Heart right ventricle (tissue), 16 donors: ENCODE measurements around the gene MIA2. TPM values are rescaled to one million over a fixed set of nuclear protein-coding genes. Genes with fewer than 3 reads are reported as not detected.
"Not testable (repeated sequence)": the region's sequence is repeated elsewhere in the genome, so short reads cannot be mapped to it uniquely, and the experiment has no call there.

ENCODE experiments used
- ATAC-seq, 8 donors: fragments of 200-7000 bp; cut with Tn5 transposase; one replicate each; pipeline ENCODE4 v1.9.1; 2020; ENCODE audit warnings: mild to moderate bottlenecking in 8 of 8, moderate library complexity in 8 of 8, moderate number of reproducible peaks in 1 of 8
- DNase-seq, 2 donors: peaks; one replicate each; pipeline ENCODE4 v3.0.0-alpha.2; 2020
- H3K27ac ChIP-seq, 10 donors: fragments of 200-600 bp; sonication (generic) in 2 of 10; one replicate each; pipeline versions ENCODE4 v1.5.0 to v1.8.0; 2020 to 2022; ENCODE audit warnings: mild to moderate bottlenecking in 3 of 10
- H3K27me3 ChIP-seq, 7 donors: fragments of 200-600 bp; one replicate each; pipeline ENCODE4 v1.8.0; 2021 to 2022; ENCODE audit warnings: mild to moderate bottlenecking in 2 of 7
- H3K36me3 ChIP-seq, 9 donors: fragments of 200-600 bp; sonication (generic) in 1 of 9; one replicate each; pipeline versions ENCODE4 v1.5.0 to v1.8.0; 2020 to 2022; ENCODE audit warnings: mild to moderate bottlenecking in 2 of 9
- H3K4me1 ChIP-seq, 9 donors: fragments of 200-600 bp; sonication (generic) in 1 of 9; one replicate each; pipeline versions ENCODE4 v1.5.0 to v1.8.0; 2020 to 2022; ENCODE audit warnings: mild to moderate bottlenecking in 4 of 9
- H3K4me3 ChIP-seq, 10 donors: fragments of 200-600 bp; sonication (generic) in 2 of 10; one replicate each; pipeline versions ENCODE4 v1.5.0 to v1.8.0; 2020 to 2022; ENCODE audit warnings: mild to moderate bottlenecking in 7 of 10, moderate library complexity in 2 of 10
- H3K9me3 ChIP-seq, 11 donors: fragments of 200-600 bp in 10 of 11; sonication (generic) in 2 of 11; one replicate each; pipeline versions ENCODE4 v1.5.0 to v1.8.0; 2013 to 2022; ENCODE audit warnings: mild to moderate bottlenecking in 2 of 11, control low read depth in 1 of 11, moderate library complexity in 1 of 11
- WGBS, 2 donors: extraction: QIAGEN DNeasy Blood & Tissue Kit; methylation state at CpG; one replicate each; pipeline ENCODE4 v1.1.7; 2013; ENCODE audit warnings: inconsistent platforms in 1 of 2; 5-methylcytosine and 5-hydroxymethylcytosine counted together
- intact Hi-C, 10 donors: fragments of 100-400 bp; cut with DNase I; formaldehyde crosslinking; loops; one replicate each; pipeline versions ENCODE4 v1.11.1 to v1.14.2; 2022
- polyA plus RNA-seq, 2 donors: library from polyadenylated mRNA; stranded (reverse); fragments of 200-250 nt; gene quantifications; one replicate each; pipeline ENCODE4 v1.2.3, GENCODE V29; 2013
- total RNA-seq, 10 donors: library from RNA; stranded (reverse); fragmentation: NEBNext Ultra II Directional in 3 of 10; extraction: Animal tissue kit (Norgen Biotek cat#: 25700) in 3 of 10; gene quantifications; one replicate each; pipeline versions ENCODE4 v1.2.1 to v1.2.4, GENCODE V29; 2021 to 2023
- TF ChIP-seq, protein P1 (sequence below), 9 donors: fragments of 200-600 bp; sonication (generic) in 2 of 9; IDR thresholded peaks; one replicate each; pipeline versions ENCODE4 v1.5.0 to v1.8.0; 2021 to 2022; ENCODE audit warnings: antibody characterized with exemption in 9 of 9, mild to moderate bottlenecking in 5 of 9, moderate library complexity in 1 of 9
- donor health status: Arrhythmogenic right ventricular cardiomyopathy.
- donor health status: ischemic (EF 13 %, LVEDD 7.1; RV severe dilation, severe dysfunction).
- donor health status: healthy with polysubstance abuse.
- donor health status: DM: no; HTN: yes; CAD: no.
- donor health status: DM: no; HTN: no; CAD: no.
- donor health status: ischemic (EF 25% LVEDD 6.9; RV normal size, moderate dysfunction).
- donor health status: ischemic (EF 25% LVEDD 5.7; RV mildly dilated, moderate dysfunction).
- donor health status: healthy.
- donor health status: DM: yes; HTN: yes; CAD: no.
- donor health status: Ischemic cardiomyopathy.
- donor health status: ischemic (EF 35%, LVEDD 5.7; RV mildly dilated, moderate dysfunction).
- donor health status: nonischemic (EF 11% LVEDD 7.7; RV severe dilation, severe dysfunction).
- donor health status: DM: yes; HTN: yes; CAD: no.
- donor health status: PGD.
- donor health status: ischemic (EF 29% LVEDD 5.4; RV normal size, mild dysfunction).
- donor health status: nonischemic (EF 23%, LVEDD 6.1; RV moderate dilation, normal function).

MIA2 gene
- total and polyA plus RNA-seq, 12 donors, result 8.0 to 34.6 (median 22.3) TPM

DNA sequence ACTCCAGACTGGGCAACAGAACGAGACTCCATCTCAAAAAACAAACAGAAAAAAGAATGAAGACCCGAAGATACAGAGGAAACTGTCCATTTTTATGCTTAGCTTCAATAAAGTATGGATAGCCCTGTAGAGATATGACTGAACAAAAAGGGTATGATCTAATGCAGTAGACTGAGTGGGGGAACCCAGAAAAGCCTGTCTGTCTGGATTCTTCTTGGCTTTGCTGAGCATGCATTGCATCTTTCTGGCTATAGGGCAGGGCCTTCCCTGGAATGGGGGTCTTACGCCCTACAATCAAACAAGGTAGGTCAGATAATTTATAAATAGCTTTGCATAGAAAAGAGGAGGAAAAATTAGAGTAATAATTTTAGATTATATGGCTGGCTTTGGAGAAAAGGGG is 10.1 kb downstream of the MIA2 start:
- WGBS, 2 donors, result 79 to 93% methylated on average over 3 of the region's 3 CpGs
- H3K4me1 ChIP-seq, result no peaks in the 10 kb centered on the region
- no peak for DNase-seq
- peaks cover 0 to 4% (median 0%) of the 10 kb centered on the region in 7 donors for H3K27me3 ChIP-seq
- no peak overlapping the region for H3K27ac ChIP-seq
- intact Hi-C loops, result no loop called here
- H3K36me3 ChIP-seq, result no peaks in the 10 kb centered on the region
- no peak for ATAC-seq
- H3K9me3 ChIP-seq, result no peaks in the 10 kb centered on the region
- TF ChIP-seq, protein P1, sequence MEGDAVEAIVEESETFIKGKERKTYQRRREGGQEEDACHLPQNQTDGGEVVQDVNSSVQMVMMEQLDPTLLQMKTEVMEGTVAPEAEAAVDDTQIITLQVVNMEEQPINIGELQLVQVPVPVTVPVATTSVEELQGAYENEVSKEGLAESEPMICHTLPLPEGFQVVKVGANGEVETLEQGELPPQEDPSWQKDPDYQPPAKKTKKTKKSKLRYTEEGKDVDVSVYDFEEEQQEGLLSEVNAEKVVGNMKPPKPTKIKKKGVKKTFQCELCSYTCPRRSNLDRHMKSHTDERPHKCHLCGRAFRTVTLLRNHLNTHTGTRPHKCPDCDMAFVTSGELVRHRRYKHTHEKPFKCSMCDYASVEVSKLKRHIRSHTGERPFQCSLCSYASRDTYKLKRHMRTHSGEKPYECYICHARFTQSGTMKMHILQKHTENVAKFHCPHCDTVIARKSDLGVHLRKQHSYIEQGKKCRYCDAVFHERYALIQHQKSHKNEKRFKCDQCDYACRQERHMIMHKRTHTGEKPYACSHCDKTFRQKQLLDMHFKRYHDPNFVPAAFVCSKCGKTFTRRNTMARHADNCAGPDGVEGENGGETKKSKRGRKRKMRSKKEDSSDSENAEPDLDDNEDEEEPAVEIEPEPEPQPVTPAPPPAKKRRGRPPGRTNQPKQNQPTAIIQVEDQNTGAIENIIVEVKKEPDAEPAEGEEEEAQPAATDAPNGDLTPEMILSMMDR (IDR thresholded peaks at IDR 0.05), result no peak
- H3K4me3 ChIP-seq, result no peak overlapping the region

DNA sequence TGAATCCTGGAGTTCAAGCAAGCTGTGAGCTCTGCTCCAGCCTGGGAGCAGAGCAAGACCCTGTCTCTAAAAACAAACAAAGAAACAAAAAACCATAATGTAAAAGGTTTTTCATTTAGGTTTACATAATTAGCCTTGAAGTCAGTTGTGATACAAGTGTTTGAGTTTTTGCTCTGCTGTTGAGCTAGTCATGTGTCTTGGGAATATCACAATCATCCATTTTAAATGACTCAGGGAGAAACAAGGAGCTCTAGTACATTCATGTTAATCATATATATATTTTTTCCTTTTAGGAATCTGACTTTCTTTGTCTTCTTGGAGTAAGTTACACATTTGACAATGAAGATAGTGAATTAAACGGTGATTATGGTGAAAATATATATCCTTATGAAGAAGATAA is 12.9 kb downstream of the MIA2 start:
- intact Hi-C loops, result no loop called here
- WGBS, 2 donors, result 86 to 89% methylated on average over 1 of the region's 1 CpG
- DNase-seq (no peak), ATAC-seq (no peak)
- Histone ChIP-seq H3K27me3 (peaks cover 0 to 9% (median 0%) of the 10 kb centered on the region in 7 donors), H3K4me1 (no peaks in the 10 kb centered on the region), H3K36me3 (no peaks in the 10 kb centered on the region), H3K27ac (no peak overlapping the region), H3K4me3 (no peak overlapping the region), H3K9me3 (no peaks in the 10 kb centered on the region)
- TF ChIP-seq, protein P1 (IDR thresholded peaks at IDR 0.05), result no peak

DNA sequence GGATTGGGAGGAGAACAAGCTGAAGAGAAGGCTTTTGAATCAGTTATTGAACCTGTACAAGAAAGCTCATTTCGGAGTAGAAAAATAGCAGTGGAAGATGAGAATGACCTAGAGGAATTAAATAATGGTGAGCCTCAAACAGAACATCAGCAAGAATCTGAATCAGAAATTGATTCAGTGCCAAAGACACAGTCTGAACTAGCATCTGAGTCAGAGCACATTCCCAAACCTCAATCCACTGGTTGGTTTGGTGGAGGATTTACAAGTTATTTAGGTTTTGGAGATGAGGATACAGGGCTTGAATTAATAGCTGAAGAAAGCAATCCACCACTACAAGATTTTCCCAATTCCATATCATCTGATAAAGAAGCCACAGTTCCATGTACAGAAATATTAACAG is 13.5 kb downstream of the MIA2 start:
- peaks cover 0 to 2% (median 0%) of the 10 kb centered on the region in 11 donors for H3K9me3 ChIP-seq
- no peak for ATAC-seq
- H3K27ac ChIP-seq, result no peak overlapping the region
- TF ChIP-seq, protein P1 (IDR thresholded peaks at IDR 0.05), result no peak
- H3K4me3 ChIP-seq, result no peak overlapping the region
- 90 to 93% methylated on average over 1 of the region's 1 CpG for WGBS, 2 donors
- H3K36me3 ChIP-seq, result no peaks in the 10 kb centered on the region
- H3K27me3 ChIP-seq, result peaks cover 0 to 9% (median 0%) of the 10 kb centered on the region in 7 donors
- no peaks in the 10 kb centered on the region for H3K4me1 ChIP-seq
- DNase-seq, result no peak
- intact Hi-C loops, result no loop called here

DNA sequence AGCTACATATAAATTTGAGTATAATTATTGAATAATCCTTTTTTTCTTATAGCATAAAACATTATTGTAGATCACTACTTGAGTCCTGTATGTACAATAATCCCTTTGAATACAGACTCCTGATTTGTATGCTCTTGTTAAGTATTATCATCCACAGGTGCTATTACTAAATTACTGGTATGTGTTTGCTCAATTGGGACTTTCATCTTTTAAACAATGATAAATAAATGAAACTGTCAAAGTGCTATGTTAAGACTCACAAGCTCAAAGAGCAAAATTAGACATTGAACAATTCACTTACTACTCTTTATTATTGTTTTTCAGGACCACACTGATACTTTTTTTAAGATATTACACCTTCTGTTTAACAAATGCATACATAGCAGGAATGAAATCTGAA is 17.8 kb downstream of the MIA2 start:
- no peak for DNase-seq
- no peaks in the 10 kb centered on the region for H3K4me1 ChIP-seq
- H3K36me3 ChIP-seq, result no peaks in the 10 kb centered on the region
- no peak for ATAC-seq
- intact Hi-C loops, result no loop called here
- no peak overlapping the region for H3K4me3 ChIP-seq
- TF ChIP-seq, protein P1 (IDR thresholded peaks at IDR 0.05), result no peak
- peaks cover 0 to 9% (median 0%) of the 10 kb centered on the region in 7 donors for H3K27me3 ChIP-seq
- H3K27ac ChIP-seq, result no peak overlapping the region
- peaks cover 0 to 5% (median 0%) of the 10 kb centered on the region in 11 donors for H3K9me3 ChIP-seq

DNA sequence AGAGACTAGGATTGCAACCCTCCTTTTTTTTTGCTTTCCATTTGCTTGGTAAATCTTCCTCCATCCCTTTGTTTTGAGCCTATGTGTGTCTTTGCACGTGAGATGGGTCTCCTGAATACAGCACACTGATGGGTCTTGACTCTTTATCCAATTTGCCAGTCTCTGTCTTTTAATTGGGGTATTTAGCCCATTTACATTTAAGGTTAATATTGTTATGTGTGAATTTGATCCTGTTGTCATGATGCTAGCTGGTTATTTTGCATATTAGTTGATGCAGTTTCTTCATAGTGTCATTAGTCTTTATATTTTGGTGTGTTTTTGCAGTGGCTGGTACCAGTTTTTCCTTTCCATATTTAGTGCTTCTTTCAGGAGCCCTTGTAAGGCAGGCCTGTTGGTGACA is 23.7 kb downstream of the MIA2 start:
- peaks cover 0 to 24% (median 6%) of the 10 kb centered on the region in 11 donors for H3K9me3 ChIP-seq
- H3K4me3 ChIP-seq, H3K27ac ChIP-seq, ATAC-seq, intact Hi-C loops, DNase-seq, H3K36me3 ChIP-seq, H3K27me3 ChIP-seq, H3K4me1 ChIP-seq: not testable (repeated sequence)
- 77 to 81% methylated on average over 1 of the region's 1 CpG for WGBS, 2 donors
